ENCODE results near the gene SLC49A3. TPM values are rescaled to one million over a fixed set of nuclear protein-coding genes. Genes with fewer than 3 reads are reported as not detected.
"Not testable (repeated sequence)": the region's sequence is repeated elsewhere in the genome, so short reads cannot be mapped to it uniquely, and the experiment has no call there.

Gene SLC49A3
- total RNA-seq, 1 experiment from 2014 or later = 5.5 TPM

DNA sequence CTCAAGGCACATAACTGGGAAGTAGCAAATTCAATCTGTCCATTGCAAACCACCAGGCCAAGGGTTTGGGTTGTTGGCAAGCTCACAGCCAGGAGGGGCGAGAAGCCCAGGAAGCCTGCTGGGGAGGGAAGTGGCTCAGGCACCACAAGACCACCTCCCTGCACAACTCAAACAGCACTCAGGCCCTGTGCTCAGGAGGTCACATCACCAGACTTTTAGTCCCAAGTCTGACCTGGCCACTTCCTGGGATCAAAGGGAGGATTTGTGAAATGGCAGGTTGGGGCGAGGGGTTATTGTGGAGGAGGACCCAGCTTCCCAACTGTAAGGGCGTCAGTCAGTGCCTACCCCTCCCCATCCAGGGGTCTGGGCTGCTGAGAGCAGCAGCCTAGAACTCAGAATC, 17.2 kb downstream of the SLC49A3 start:
- CTCF ChIA-PET = no interaction called here
- no TSS peak for BruUV-seq (replicated peaks)
- POLR2A ChIA-PET = no interaction called here

DNA sequence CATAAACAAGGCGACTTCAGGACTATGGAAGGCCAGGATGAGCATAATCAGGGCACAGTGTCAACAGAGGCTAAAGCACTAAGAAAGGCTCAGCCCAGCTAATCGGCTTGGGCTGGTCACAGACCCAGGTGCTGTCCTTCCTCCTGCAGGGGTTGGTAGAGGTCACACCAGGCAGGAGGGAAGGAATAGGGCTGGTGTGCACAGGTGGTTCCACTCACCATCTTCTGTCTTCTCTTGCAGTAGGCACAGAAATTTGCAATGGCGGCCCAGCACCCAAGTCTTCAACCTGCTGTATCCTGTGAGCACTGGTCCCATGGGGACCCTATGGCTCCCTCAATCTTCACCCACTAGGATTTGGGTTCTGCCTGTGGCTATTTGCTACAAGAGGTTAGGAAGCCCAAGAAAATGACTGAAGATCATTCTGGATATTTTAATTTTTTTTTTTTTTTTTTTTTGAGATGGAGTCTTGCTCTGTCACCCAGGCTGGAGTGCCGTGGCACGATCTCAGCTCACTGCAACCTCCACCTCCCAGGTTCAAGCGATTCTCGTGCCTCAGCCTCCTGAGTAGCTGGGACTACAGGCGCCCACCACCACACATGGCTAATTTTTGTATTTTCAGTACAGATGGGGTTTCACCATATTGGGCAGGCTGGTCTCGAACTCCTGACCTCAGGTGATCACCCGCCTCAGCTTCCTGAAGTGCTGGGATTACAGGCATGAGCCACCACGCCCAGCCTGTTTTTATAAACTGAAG, 19.0 kb downstream of the SLC49A3 start:
- H2AFZ ChIP-seq (ENCODE audit: low read depth, low read length, poor library complexity, severe bottlenecking); H3K27me3 ChIP-seq (ENCODE audit: insufficient read depth, low read length); RAD21 ChIA-PET (ENCODE audit: low non-redundant PET in 1 of 2, low total read pairs in 2 of 2, uncharacterized antibody in 2 of 2, unreplicated experiment in 2 of 2); H4K20me1 ChIP-seq (ENCODE audit: insufficient read depth); H3K27ac ChIP-seq (ENCODE audit: low read depth, low read length); ATAC-seq; H3K9ac ChIP-seq (ENCODE audit: low read length); CTCF ChIA-PET; H3K9me3 ChIP-seq (ENCODE audit: control insufficient read depth in 1 of 2, insufficient read depth in 1 of 2, low read depth in 1 of 2, low read length in 2 of 2); BruUV-seq (replicated peaks); POLR2A ChIA-PET; H3K4me2 ChIP-seq (ENCODE audit: low read length); H3K4me3 ChIP-seq (replicated peaks in 1 of 2; ENCODE audit: low read depth in 1 of 2, low read length in 2 of 2); DNase-seq (ENCODE audit: low read depth, low spot score); H3K9me2 ChIP-seq (ENCODE audit: insufficient read depth): not testable (repeated sequence)
- Histone ChIP-seq H3K79me2 (ENCODE audit: insufficient read depth, low read length) (peaks cover 21% of the 10 kb centered on the region), H3K4me1 (ENCODE audit: control insufficient read depth in 1 of 2, insufficient read depth in 2 of 2, low read length in 2 of 2) (peaks cover 5 to 17% of the 10 kb centered on the region in 2 experiments; a peak in 3 of 4 replicates), H3K36me3 (ENCODE audit: control insufficient read depth in 1 of 2, insufficient read depth in 2 of 2, low read length in 2 of 2) (peaks cover 10 to 24% of the 10 kb centered on the region in 2 experiments)
- intact Hi-C loops (cut with micrococcal nuclease) = loop anchor here (10.0 kb wide), 1 partner anchor 195 kb away; no protein-coding TSS in a partner anchor

More for the DNA sequence above, 17.2 kb downstream of the SLC49A3 start:
- intact Hi-C loops (cut with micrococcal nuclease) = loop anchor here (10.0 kb wide), 1 partner anchor 197 kb away; no protein-coding TSS in a partner anchor
- TF ChIP-seq ELF1 (IDR thresholded peaks at IDR 0.05; ENCODE audit: borderline replicate concordance, low read depth) (no peak), RAD21 (IDR thresholded peaks at IDR 0.05; ENCODE audit: low read depth) (no peak), EGR1 (IDR thresholded peaks at IDR 0.05; ENCODE audit: low read depth) (no peak)
- TF ChIP-seq, protein P1, sequence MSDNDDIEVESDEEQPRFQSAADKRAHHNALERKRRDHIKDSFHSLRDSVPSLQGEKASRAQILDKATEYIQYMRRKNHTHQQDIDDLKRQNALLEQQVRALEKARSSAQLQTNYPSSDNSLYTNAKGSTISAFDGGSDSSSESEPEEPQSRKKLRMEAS (IDR thresholded peaks at IDR 0.05) = no peak
- ATAC-seq = no peak
- no peaks in the 10 kb centered on the region for H3K9me2 ChIP-seq (ENCODE audit: insufficient read depth)
- no peak for DNase-seq (ENCODE audit: low read depth, low spot score)
- no peak overlapping the region for H3K4me2 ChIP-seq (ENCODE audit: low read length)
- H3K27me3 ChIP-seq (ENCODE audit: insufficient read depth, low read length) = no peaks in the 10 kb centered on the region
- H3K4me3 ChIP-seq (replicated peaks in 1 of 2; ENCODE audit: low read depth in 1 of 2, low read length in 2 of 2) = no peak overlapping the region
- H3K79me2 ChIP-seq (ENCODE audit: insufficient read depth, low read length) = peaks cover 26% of the 10 kb centered on the region
- H3K27ac ChIP-seq (ENCODE audit: low read depth, low read length) = no peak overlapping the region
- H3K36me3 ChIP-seq (ENCODE audit: control insufficient read depth in 1 of 2, insufficient read depth in 2 of 2, low read length in 2 of 2) = peaks cover 10 to 24% of the 10 kb centered on the region in 2 experiments
- H2AFZ ChIP-seq (ENCODE audit: low read depth, low read length, poor library complexity, severe bottlenecking) = no peak overlapping the region
- RAD21 ChIA-PET (ENCODE audit: low non-redundant PET in 1 of 2, low total read pairs in 2 of 2, uncharacterized antibody in 2 of 2, unreplicated experiment in 2 of 2) = no interaction called here
- no peaks in the 10 kb centered on the region for H4K20me1 ChIP-seq (ENCODE audit: insufficient read depth)
- H3K9me3 ChIP-seq (ENCODE audit: control insufficient read depth in 1 of 2, insufficient read depth in 1 of 2, low read depth in 1 of 2, low read length in 2 of 2) = no peaks in the 10 kb centered on the region
- no peak overlapping the region for H3K9ac ChIP-seq (ENCODE audit: low read length)
- H3K4me1 ChIP-seq (ENCODE audit: control insufficient read depth in 1 of 2, insufficient read depth in 2 of 2, low read length in 2 of 2) = peaks cover 11 to 34% of the 10 kb centered on the region in 2 experiments

DNA sequence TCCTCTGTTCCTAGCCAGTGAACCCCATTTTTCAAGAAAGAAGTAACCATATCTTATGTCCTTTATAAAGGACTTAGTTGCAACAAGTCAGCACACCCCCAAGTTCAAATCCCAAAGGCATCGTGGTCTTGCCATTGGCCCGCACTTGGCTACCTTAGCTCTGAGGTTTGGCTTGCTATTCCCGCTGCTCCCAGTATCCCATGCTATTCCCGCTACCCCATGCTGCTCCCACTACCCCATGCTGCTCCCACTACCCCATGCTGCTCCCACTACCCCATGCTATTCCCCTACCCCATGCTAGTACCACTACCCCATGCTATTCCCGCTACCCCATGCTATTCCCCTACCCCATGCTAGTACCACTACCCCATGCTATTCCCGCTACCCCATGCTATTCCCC, 20.7 kb downstream of the SLC49A3 start:
- DNase-seq (ENCODE audit: low read depth, low spot score); H3K27ac ChIP-seq (ENCODE audit: low read depth, low read length); BruUV-seq (replicated peaks); H3K4me3 ChIP-seq (replicated peaks in 1 of 2; ENCODE audit: low read depth in 1 of 2, low read length in 2 of 2); H3K9me3 ChIP-seq (ENCODE audit: control insufficient read depth in 1 of 2, insufficient read depth in 1 of 2, low read depth in 1 of 2, low read length in 2 of 2); H3K9me2 ChIP-seq (ENCODE audit: insufficient read depth); POLR2A ChIA-PET; intact Hi-C loops (cut with micrococcal nuclease); H2AFZ ChIP-seq (ENCODE audit: low read depth, low read length, poor library complexity, severe bottlenecking); RAD21 ChIA-PET (ENCODE audit: low non-redundant PET in 1 of 2, low total read pairs in 2 of 2, uncharacterized antibody in 2 of 2, unreplicated experiment in 2 of 2); H3K4me2 ChIP-seq (ENCODE audit: low read length); H4K20me1 ChIP-seq (ENCODE audit: insufficient read depth); H3K27me3 ChIP-seq (ENCODE audit: insufficient read depth, low read length); CTCF ChIA-PET; ATAC-seq; H3K9ac ChIP-seq (ENCODE audit: low read length): not testable (repeated sequence)
- Histone ChIP-seq H3K36me3 (ENCODE audit: control insufficient read depth in 1 of 2, insufficient read depth in 2 of 2, low read length in 2 of 2) (peaks cover 10 to 23% of the 10 kb centered on the region in 2 experiments), H3K4me1 (ENCODE audit: control insufficient read depth in 1 of 2, insufficient read depth in 2 of 2, low read length in 2 of 2) (peaks cover 5 to 14% of the 10 kb centered on the region in 2 experiments; a peak in 3 of 4 replicates), H3K79me2 (ENCODE audit: insufficient read depth, low read length) (peaks cover 14% of the 10 kb centered on the region)

All from HCT116 (cell line).